ENCODE data around the gene KLF11.

The KLF11 gene

GRCh38 chr2:10085043-10085667 is 41.8 kb downstream of the KLF11 start:
- Histone ChIP-seq H3K4me1 (ENCODE audit: insufficient read depth, low read length, poor library complexity, severe bottlenecking) (peaks cover 11% of the 10 kb centered on the region), H3K4me2 (ENCODE audit: low read depth, low read length, poor library complexity, severe bottlenecking) (no peak overlapping the region), H2AFZ (ENCODE audit: low read length) (no peak overlapping the region), H3K4me3 (ENCODE audit: low read length, poor library complexity, severe bottlenecking) (no peak overlapping the region), H3K79me2 (ENCODE audit: insufficient read depth, low read length) (no peaks in the 10 kb centered on the region), H4K20me1 (ENCODE audit: insufficient read depth, low read length, poor library complexity, severe bottlenecking) (no peaks in the 10 kb centered on the region), H3K36me3 (ENCODE audit: insufficient read depth, low read length) (no peaks in the 10 kb centered on the region), H3K9me3 (ENCODE audit: insufficient read depth, low read depth, low read length) (no peaks in the 10 kb centered on the region), H3F3A (ENCODE audit: low read depth) (peaks cover 3% of the 10 kb centered on the region; the same call in 1 of the 2 replicates), H3K9me2 (replicated peaks; ENCODE audit: low read depth, low read length) (no peaks in the 10 kb centered on the region), H3K9ac (ENCODE audit: low read depth, low read length, poor library complexity, severe bottlenecking) (no peak overlapping the region), H3K27me3 (ENCODE audit: insufficient read depth, low read length, poor library complexity, severe bottlenecking) (no peaks in the 10 kb centered on the region)
- TF ChIP-seq EZH2phosphoT487 (IDR thresholded peaks at IDR 0.05; ENCODE audit: borderline replicate concordance) = no peak

- Histone ChIP-seq H3K4me1 (ENCODE audit: insufficient read depth, low read length, poor library complexity, severe bottlenecking) (peaks cover 8% of the 10 kb centered on the region), H3K36me3 (ENCODE audit: insufficient read depth, low read length) (no peaks in the 10 kb centered on the region), H2AFZ (ENCODE audit: low read length) (no peak overlapping the region), H3K9ac (ENCODE audit: low read depth, low read length, poor library complexity, severe bottlenecking) (no peak overlapping the region), H3K9me3 (ENCODE audit: insufficient read depth, low read depth, low read length) (no peaks in the 10 kb centered on the region), H3K4me3 (ENCODE audit: low read length, poor library complexity, severe bottlenecking) (no peak overlapping the region), H3F3A (ENCODE audit: low read depth) (peaks cover 3% of the 10 kb centered on the region; the same call in 1 of the 2 replicates), H3K9me2 (replicated peaks; ENCODE audit: low read depth, low read length) (no peaks in the 10 kb centered on the region), H3K4me2 (ENCODE audit: low read depth, low read length, poor library complexity, severe bottlenecking) (no peak overlapping the region), H4K20me1 (ENCODE audit: insufficient read depth, low read length, poor library complexity, severe bottlenecking) (no peaks in the 10 kb centered on the region), H3K27me3 (ENCODE audit: insufficient read depth, low read length, poor library complexity, severe bottlenecking) (no peaks in the 10 kb centered on the region), H3K79me2 (ENCODE audit: insufficient read depth, low read length) (no peaks in the 10 kb centered on the region)
- TF ChIP-seq EZH2phosphoT487 (IDR thresholded peaks at IDR 0.05; ENCODE audit: borderline replicate concordance) (no peak), CTCF (conservative IDR thresholded peaks at IDR 0.05; ENCODE audit: low read length) (no peak)
Observed at GRCh38 chr2:10085668-10086059, 42.3 kb downstream of the KLF11 start.

- Histone ChIP-seq H3K4me2 (ENCODE audit: low read depth, low read length, poor library complexity, severe bottlenecking) (no peak overlapping the region), H3K79me2 (ENCODE audit: insufficient read depth, low read length) (no peaks in the 10 kb centered on the region)
Observed at GRCh38 chr2:10086950-10087349, 43.6 kb downstream of the KLF11 start.

More at GRCh38 chr2:10086950-10087349, 43.6 kb downstream of the KLF11 start:
- H2AFZ ChIP-seq (ENCODE audit: low read length) = no peak overlapping the region
- H3F3A ChIP-seq (ENCODE audit: low read depth) = no peaks in the 10 kb centered on the region
- no peaks in the 10 kb centered on the region for H3K4me1 ChIP-seq (ENCODE audit: insufficient read depth, low read length, poor library complexity, severe bottlenecking)
- no peak overlapping the region for H3K4me3 ChIP-seq (ENCODE audit: low read length, poor library complexity, severe bottlenecking)
- no peaks in the 10 kb centered on the region for H4K20me1 ChIP-seq (ENCODE audit: insufficient read depth, low read length, poor library complexity, severe bottlenecking)
- H3K36me3 ChIP-seq (ENCODE audit: insufficient read depth, low read length) = no peaks in the 10 kb centered on the region
- H3K9ac ChIP-seq (ENCODE audit: low read depth, low read length, poor library complexity, severe bottlenecking) = no peak overlapping the region
- no peaks in the 10 kb centered on the region for H3K9me3 ChIP-seq (ENCODE audit: insufficient read depth, low read depth, low read length)
- no peaks in the 10 kb centered on the region for H3K27me3 ChIP-seq (ENCODE audit: insufficient read depth, low read length, poor library complexity, severe bottlenecking)
- no peaks in the 10 kb centered on the region for H3K9me2 ChIP-seq (replicated peaks; ENCODE audit: low read depth, low read length)
- TF ChIP-seq EZH2phosphoT487 (IDR thresholded peaks at IDR 0.05; ENCODE audit: borderline replicate concordance) (no peak), CTCF (conservative IDR thresholded peaks at IDR 0.05; ENCODE audit: low read length) (no peak)

Measured in Loucy (cell line).